Effector memory CD4-positive, alpha-beta T cell (primary cell): ENCODE measurements around the gene CFAP99.

ENCODE experiments used
- DNase-seq, 3 donors: peaks; one replicate each; pipeline ENCODE4 v3.0.0-alpha.2; 2020
- H3K27ac ChIP-seq: 2 replicates; pipeline ENCODE4 v1.7.0; 2013; ENCODE audit warnings: mild to moderate bottlenecking, low read length, moderate library complexity; ENCODE audit not compliant: insufficient read depth, poor library complexity, severe bottlenecking
- H3K27me3 ChIP-seq: replicated peaks from 2 replicates; pipeline ENCODE4 v1.7.0; 2013; ENCODE audit warnings: mild to moderate bottlenecking, low read length; ENCODE audit not compliant: insufficient read depth, control insufficient read depth, poor library complexity, severe bottlenecking
- H3K36me3 ChIP-seq: 2 replicates; pipeline ENCODE4 v1.7.0; 2013; ENCODE audit warnings: mild to moderate bottlenecking, low read length, moderate library complexity; ENCODE audit not compliant: control insufficient read depth, insufficient read depth
- H3K4me1 ChIP-seq: 2 replicates; pipeline ENCODE4 v1.7.0; 2013; ENCODE audit warnings: low read length, mild to moderate bottlenecking; ENCODE audit not compliant: control insufficient read depth, insufficient read depth, poor library complexity, severe bottlenecking
- H3K4me3 ChIP-seq: 2 replicates; pipeline ENCODE4 v1.7.0; 2013; ENCODE audit warnings: low read length, low read depth, mild to moderate bottlenecking; ENCODE audit not compliant: insufficient read depth, poor library complexity, severe bottlenecking
- H3K9me3 ChIP-seq: 2 replicates; pipeline ENCODE4 v1.7.0; 2013; ENCODE audit warnings: mild to moderate bottlenecking, low read length, moderate library complexity; ENCODE audit not compliant: control insufficient read depth

The CFAP99 gene

DNA sequence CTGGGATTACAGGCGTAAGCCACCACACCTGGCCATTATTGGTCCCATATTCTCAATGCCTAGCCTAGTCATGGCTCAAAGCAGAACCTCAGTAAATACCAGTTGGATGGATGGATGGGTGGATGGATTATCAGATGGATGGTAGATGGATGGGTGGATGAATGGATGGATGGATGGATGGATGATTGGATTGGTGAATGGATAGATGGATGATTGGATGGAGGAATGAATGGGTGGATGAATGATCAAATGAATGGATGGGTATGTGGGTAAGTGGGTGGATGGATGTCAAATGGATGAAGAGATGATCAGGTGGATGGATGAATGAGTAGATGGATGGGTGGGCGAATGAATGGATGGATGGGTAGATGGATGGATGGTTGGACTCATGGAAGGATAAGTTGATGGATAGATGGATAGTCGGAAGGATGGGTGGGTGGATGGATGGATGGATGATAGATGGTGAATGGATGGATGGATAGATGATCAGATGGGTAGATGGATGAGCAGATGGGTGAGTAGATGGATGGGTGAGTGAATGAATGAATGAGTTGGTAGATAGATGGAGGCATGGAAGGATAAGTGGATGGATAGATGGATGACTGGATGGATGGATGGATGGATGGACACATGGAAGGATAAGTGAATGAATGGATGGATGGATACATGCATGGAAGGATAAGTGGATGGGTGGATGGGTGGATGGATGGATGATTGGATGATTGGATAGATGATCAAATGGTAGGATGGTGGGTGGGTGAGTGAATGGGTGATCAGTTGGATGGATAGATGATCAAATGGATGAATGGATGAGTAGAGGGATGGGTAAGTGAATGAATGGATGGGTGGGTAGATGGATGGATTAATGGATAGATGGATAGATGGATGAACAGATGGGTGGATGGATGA is 28.2 kb downstream of the CFAP99 start:
- H3K36me3 ChIP-seq = no peaks in the 10 kb centered on the region
- H3K27me3 ChIP-seq = no peaks in the 10 kb centered on the region
- H3K4me1 ChIP-seq = peaks cover under 1% of the 10 kb centered on the region
- no peak overlapping the region for H3K27ac ChIP-seq
- no peak for DNase-seq
- no peak overlapping the region for H3K4me3 ChIP-seq
- no peaks in the 10 kb centered on the region for H3K9me3 ChIP-seq

DNA sequence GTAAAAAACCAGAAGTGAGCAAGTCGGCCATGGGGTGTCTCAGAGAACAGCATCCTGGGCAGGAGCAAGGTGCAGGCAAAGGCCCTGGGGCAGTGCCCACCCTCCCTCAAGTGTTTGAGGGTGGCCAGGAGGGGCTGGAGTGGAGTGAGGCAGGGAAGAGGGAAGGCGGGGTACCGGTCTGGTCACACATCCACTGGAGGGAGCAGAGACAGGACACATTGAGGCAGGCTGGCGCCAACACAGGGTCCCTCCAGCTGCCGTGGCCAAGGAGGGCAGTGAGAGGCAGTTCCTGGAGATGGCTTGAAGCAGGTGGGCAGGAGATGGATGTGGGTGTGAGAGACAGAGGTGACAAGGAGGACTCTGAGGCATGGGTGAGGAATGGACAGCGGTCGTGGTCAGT is 29.8 kb downstream of the CFAP99 start:
- Histone ChIP-seq H3K4me1 (no peaks in the 10 kb centered on the region), H3K27ac (no peak overlapping the region), H3K4me3 (no peak overlapping the region), H3K9me3 (no peaks in the 10 kb centered on the region), H3K36me3 (no peaks in the 10 kb centered on the region), H3K27me3 (no peaks in the 10 kb centered on the region)
- DNase-seq = no peak

DNA sequence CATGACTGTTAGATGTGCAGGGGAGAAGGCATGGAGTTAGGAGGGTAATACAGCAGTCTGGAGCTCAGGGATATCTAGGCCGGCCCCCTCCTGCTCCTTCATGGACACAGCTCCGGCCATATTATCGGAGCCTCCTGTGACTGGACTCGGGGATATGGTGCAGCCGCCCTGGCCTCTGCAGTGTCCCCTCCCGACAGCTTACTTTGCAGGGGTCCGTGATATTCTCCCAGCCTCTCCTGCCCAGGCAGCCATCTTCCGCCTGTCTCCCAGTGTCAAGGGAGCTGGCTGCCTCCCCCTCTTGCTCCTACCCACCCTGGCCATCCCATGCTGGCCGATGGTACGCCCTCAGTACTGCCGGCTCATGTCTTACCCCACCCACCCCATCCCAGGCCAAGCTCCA is 30.3 kb downstream of the CFAP99 start:
- Histone ChIP-seq H3K9me3 (no peaks in the 10 kb centered on the region), H3K4me3 (no peak overlapping the region), H3K4me1 (no peaks in the 10 kb centered on the region), H3K27ac (no peak overlapping the region), H3K27me3 (no peaks in the 10 kb centered on the region), H3K36me3 (no peaks in the 10 kb centered on the region)
- DNase-seq = no peak

- no peak overlapping the region for H3K27ac ChIP-seq
- H3K36me3 ChIP-seq = no peaks in the 10 kb centered on the region
- H3K4me3 ChIP-seq = no peak overlapping the region
- DNase-seq = no peak
- no peaks in the 10 kb centered on the region for H3K4me1 ChIP-seq
- H3K9me3 ChIP-seq = no peaks in the 10 kb centered on the region
- H3K27me3 ChIP-seq = no peaks in the 10 kb centered on the region
Measured at GRCh38 chr4:2449511-2450392, 31.0 kb downstream of the CFAP99 start.

DNA sequence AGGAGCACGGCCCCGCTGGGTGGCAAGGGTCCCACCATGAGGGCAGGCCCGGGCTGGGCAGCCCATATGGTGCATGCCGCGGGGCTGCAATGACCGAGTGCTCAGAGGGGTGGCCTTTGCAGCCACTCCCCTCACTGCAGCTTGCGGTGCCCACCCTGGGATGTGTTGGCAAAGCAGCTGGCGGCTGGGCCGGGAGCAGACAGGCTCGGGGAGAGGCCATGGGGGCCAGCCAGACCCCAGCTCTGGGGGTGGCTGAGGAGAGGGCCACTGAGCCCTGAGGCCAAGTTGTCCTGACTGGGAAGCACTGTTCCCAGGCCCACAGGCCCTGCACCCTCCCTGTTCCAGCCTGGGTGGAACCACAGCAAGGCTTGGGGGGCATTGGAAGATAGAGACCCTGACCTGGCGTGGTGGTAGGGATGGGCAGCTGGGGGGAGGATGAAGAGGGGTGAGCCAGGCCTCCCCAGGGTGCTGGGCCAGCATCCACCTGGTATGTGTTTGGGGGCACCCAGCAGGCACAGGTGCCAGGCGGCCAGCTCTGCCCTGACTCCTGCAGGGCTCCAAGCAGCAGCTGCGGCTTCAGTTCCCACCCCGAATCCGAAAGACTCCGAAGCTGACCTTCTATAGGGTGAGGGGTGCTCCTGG is 31.8 kb downstream of the CFAP99 start:
- no peaks in the 10 kb centered on the region for H3K36me3 ChIP-seq
- H3K4me3 ChIP-seq = no peak overlapping the region
- H3K27ac ChIP-seq = no peak overlapping the region
- no peaks in the 10 kb centered on the region for H3K4me1 ChIP-seq
- H3K27me3 ChIP-seq = no peaks in the 10 kb centered on the region
- no peak for DNase-seq
- no peaks in the 10 kb centered on the region for H3K9me3 ChIP-seq

GRCh38 chr4:2451036-2451520 is 32.3 kb downstream of the CFAP99 start:
- DNase-seq = no peak
- no peaks in the 10 kb centered on the region for H3K36me3 ChIP-seq
- no peak overlapping the region for H3K4me3 ChIP-seq
- H3K9me3 ChIP-seq = no peaks in the 10 kb centered on the region
- no peaks in the 10 kb centered on the region for H3K27me3 ChIP-seq
- no peaks in the 10 kb centered on the region for H3K4me1 ChIP-seq
- H3K27ac ChIP-seq = no peak overlapping the region

DNA sequence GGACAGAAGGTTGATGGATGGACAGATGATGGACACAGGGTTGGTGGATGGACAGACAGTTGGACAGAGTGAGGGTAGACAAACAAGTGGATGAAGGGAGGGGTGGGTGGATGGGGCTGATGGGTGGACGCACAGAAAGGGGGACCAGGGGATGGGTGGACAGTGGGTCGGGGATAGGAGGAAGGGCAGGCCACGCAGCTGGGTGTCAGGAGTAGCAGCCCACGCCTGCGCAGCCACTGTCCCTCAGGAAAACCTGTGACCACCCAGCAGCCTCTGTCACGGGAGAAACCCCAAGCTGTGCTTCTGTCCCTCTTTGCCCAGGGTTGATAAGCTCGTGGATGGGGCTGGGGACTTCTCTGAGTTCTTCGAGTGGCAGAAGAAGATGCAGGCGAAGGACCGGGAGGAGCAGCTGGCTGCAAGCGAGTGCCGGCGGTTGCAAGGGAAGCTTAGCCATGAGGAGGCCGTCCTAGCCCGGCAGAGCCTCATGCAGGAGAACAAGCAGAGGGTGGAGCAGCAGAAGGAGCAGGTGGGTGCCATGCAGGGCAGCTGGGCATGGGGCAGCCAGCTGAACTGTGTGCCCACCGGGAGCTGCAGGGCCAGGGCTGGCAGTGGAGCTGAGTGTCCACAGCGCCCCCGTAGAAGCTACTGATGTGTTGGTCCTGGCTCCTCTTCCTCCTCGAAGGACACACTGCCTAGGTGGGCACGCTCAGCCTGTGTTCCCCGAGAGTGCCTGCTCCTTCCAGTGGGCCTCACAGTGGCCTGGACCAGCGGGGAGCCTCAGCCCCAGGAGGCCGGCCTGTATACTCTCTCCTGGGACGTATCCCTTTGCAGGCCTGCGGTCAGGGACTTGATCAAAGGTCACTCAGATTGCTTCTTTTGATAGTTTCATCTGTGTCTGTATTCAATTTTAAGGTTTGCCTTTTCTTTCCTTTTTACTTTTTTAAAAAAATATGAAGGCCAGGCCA is 33.3 kb downstream of the CFAP99 start:
- DNase-seq = no peak
- no peaks in the 10 kb centered on the region for H3K36me3 ChIP-seq
- H3K27ac ChIP-seq = no peak overlapping the region
- no peaks in the 10 kb centered on the region for H3K27me3 ChIP-seq
- H3K4me1 ChIP-seq = no peaks in the 10 kb centered on the region
- no peak overlapping the region for H3K4me3 ChIP-seq
- no peaks in the 10 kb centered on the region for H3K9me3 ChIP-seq

DNA sequence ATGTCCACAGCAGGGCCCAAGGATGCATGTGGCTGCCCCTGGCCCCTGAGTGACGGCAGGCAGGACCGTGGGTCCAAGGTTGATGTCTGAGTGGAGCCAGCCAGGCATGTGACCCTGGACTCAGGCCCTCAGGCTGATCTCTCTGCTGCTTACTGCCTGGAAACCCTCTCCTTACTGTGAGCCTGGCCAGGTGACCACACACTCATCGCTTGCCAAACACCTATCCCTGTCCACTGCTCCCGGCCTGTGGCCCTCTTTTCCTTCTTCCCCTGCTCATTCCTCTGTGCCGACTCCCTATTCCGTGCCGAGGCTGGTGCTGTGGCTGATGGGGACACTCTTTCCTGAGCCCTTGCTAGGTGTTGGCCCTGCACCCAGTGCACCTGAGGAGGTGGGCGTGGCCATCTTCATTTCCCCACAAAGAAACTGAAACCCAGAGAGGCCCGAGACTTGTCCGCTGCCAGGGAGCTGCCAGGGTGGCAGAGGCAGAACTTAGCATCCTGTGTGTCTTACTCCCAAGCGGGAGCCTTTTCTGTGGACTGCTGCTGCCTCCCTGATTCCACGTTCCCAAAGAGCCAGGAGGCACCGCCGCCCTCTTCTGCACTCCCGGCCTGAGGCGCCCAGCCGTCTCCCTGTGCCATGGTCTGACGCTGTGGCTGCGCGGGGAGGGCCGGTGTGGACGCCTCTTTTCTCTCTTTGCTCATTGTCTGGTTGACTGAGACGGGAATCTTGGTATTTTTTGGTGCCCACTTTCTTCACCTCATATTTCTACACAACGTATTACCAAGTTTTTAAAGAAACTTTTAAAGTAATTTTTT is 38.9 kb downstream of the CFAP99 start:
- Histone ChIP-seq H3K36me3 (no peaks in the 10 kb centered on the region), H3K27ac (no peak overlapping the region), H3K27me3 (no peaks in the 10 kb centered on the region), H3K4me3 (no peak overlapping the region), H3K4me1 (peaks cover 4% of the 10 kb centered on the region), H3K9me3 (no peaks in the 10 kb centered on the region)
- DNase-seq = no peak
